Urinary bladder (tissue), 4 donors: ENCODE data around the gene RELL1. TPM values are rescaled to one million over a fixed set of nuclear protein-coding genes. Genes with fewer than 3 reads are reported as not detected.

Source experiments
- DNase-seq: peaks from one replicate; pipeline ENCODE4 v3.0.0-alpha.2; 2015; ENCODE audit errors: extremely low spot score
- H3K27ac ChIP-seq: one replicate; pipeline ENCODE4 v1.5.1; 2013; ENCODE audit warnings: low read depth, mild to moderate bottlenecking, moderate library complexity
- H3K36me3 ChIP-seq: one replicate; pipeline ENCODE4 v1.6.1; 2013; ENCODE audit warnings: mild to moderate bottlenecking, moderate library complexity; ENCODE audit not compliant: insufficient read depth
- H3K4me1 ChIP-seq: one replicate; pipeline ENCODE4 v1.6.1; 2013; ENCODE audit warnings: mild to moderate bottlenecking, moderate library complexity; ENCODE audit not compliant: insufficient read depth
- H3K4me3 ChIP-seq: one replicate; pipeline ENCODE4 v1.5.1; 2013; ENCODE audit warnings: low read depth, low read length
- WGBS: extraction: QIAGEN DNeasy Blood & Tissue Kit; methylation state at CpG from one replicate; pipeline ENCODE4 v1.1.7; 2013; 5-methylcytosine and 5-hydroxymethylcytosine counted together
- polyA plus RNA-seq: library from polyadenylated mRNA; stranded (reverse); fragments of 200-250 nt; gene quantifications from one replicate; pipeline ENCODE4 v1.2.3, GENCODE V29; 2013
- small RNA-seq: library from RNA; depleted of rRNA; stranded (forward); fragments of <200 nt; gene quantifications from one replicate; pipeline ENCODE3, GENCODE V24; 2014
- total RNA-seq: library from RNA; depleted of rRNA; stranded (reverse); fragments of >200 nt; gene quantifications from one replicate; pipeline ENCODE4 v1.2.3, GENCODE V29; 2014
- donor health status: healthy with polysubstance abuse.
- donor health status: healthy.

Gene RELL1
- total and polyA plus RNA-seq, 2 donors = 7.6 to 44.7 TPM

GRCh38 chr4:37584071-37584470, 102.1 kb downstream of the RELL1 start:
- no peak for DNase-seq
- no peak overlapping the region for H3K27ac ChIP-seq

GRCh38 chr4:37573566-37573965, 112.6 kb downstream of the RELL1 start:
- Histone ChIP-seq H3K36me3 (no peaks in the 10 kb centered on the region), H3K4me1 (no peaks in the 10 kb centered on the region), H3K27ac (no peak overlapping the region), H3K4me3 (no peak overlapping the region)
- no peak for DNase-seq

More at GRCh38 chr4:37584071-37584470, 102.1 kb downstream of the RELL1 start:
- Histone ChIP-seq H3K4me1 (no peaks in the 10 kb centered on the region), H3K4me3 (no peak overlapping the region), H3K36me3 (no peaks in the 10 kb centered on the region)
- WGBS = 75% methylated on average over 8 of the region's 8 CpGs

DNA sequence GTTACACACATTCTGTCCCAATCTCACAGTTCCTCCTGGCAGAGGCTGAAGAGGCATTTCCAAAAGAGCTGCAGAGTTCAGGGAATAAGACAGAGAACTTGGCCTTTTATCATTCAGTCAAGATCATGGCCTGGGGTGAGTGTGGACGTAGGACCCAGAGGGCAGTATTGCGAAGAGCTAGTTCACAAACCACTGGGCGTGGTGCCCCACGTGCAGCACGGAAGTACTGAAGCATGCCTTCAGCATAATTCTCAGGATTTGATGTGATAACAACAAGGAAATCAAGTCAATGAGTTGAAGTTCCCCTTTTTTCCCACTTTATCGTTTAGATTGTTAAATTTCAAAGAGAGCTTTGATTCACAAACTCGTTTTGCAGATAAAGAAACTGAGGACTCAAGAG, 117.7 kb downstream of the RELL1 start:
- 63% methylated on average over 7 of the region's 7 CpGs for WGBS
- H3K4me1 ChIP-seq = no peaks in the 10 kb centered on the region
- no peaks in the 10 kb centered on the region for H3K36me3 ChIP-seq
- H3K4me3 ChIP-seq = no peak overlapping the region
- DNase-seq = no peak
- H3K27ac ChIP-seq = no peak overlapping the region

GRCh38 chr4:37567836-37568235, 118.3 kb downstream of the RELL1 start:
- no peak overlapping the region for H3K27ac ChIP-seq
- 89% methylated on average over 2 of the region's 2 CpGs for WGBS
- H3K4me3 ChIP-seq = no peak overlapping the region
- H3K4me1 ChIP-seq = no peaks in the 10 kb centered on the region
- DNase-seq = no peak
- no peaks in the 10 kb centered on the region for H3K36me3 ChIP-seq

DNA sequence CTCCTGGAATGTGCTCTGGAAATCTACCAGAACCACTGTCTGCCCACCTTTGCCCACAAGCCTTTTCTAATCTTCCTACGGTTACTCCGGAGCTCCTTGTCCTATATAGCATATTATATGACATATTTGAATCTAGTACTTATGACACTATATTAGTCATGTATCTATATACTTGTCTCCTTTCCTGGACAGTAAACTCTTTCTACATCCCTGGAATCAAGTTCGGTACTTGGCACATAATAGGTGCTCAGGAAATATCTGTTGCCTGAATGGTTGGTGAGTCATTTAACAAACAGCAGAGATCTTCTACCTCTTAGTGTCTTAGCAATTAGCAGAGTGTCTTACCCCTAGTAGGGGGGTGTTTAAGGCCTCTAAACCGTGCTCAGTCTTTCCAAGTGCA, 123.6 kb downstream of the RELL1 start:
- Histone ChIP-seq H3K36me3 (peaks cover 2% of the 10 kb centered on the region), H3K27ac (no peak overlapping the region), H3K4me1 (no peaks in the 10 kb centered on the region), H3K4me3 (no peak overlapping the region)
- WGBS = 81% methylated on average over 4 of the region's 4 CpGs
- DNase-seq = no peak

DNA sequence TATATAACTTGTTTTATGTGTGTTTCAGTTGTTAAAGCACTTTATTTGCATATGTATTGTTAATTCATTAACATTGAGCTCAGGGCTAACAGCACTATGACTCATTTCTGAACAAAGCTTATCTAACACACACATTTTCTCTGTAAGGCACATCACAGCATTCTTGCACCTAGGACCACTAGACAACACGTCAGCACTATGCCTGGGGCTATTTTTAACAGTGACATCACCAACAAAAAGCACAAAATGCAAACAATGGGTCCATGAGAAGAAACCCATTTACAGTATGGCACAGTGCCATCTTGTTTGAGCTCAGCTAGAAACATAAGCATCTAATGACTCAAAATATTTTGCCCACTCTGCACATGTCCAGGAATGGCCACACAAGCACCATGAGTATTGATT, 124.4 kb downstream of the RELL1 start:
- WGBS = 24% methylated on average over 1 of the region's 1 CpG
- no peak for DNase-seq

DNA sequence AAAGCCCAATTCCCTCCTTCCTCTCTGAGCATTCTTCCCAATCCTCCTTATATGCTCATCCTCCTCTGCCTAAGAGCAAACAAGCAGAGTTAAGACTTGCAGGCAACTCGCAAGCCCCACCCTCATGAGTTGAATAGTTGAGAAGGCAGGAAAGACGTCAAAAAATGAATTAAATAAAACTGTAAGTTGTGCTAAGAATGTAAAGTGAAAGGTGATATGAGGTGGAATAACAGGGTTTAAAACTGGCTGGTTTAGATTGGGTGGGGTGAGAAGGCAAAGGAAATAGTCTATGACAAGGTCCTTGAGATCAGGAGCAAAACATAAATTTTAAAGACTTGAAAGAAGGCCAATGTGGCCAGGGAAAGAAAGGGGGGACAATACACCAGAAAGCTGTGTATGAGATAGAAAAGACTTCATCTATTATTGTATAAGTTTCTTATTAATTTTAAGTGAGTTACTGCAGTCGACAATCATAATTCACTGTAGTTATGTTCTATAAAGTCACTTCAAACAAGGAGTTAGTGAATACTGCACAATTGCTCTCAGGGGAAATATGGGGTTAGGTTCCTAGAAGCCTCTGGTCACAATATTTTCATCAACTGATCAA, 124.9 kb downstream of the RELL1 start:
- Histone ChIP-seq H3K4me1 (no peaks in the 10 kb centered on the region), H3K27ac (no peak overlapping the region), H3K36me3 (peaks cover 2% of the 10 kb centered on the region), H3K4me3 (no peak overlapping the region)
- no peak for DNase-seq
- WGBS = 65% methylated on average over 3 of the region's 3 CpGs

More for the DNA sequence above, 124.4 kb downstream of the RELL1 start:
- Histone ChIP-seq H3K4me3 (no peak overlapping the region), H3K27ac (no peak overlapping the region), H3K36me3 (peaks cover 2% of the 10 kb centered on the region), H3K4me1 (no peaks in the 10 kb centered on the region)

Small RNA genes within 50 kb of the gene (small RNA-seq; reads per million reads assigned to genes)
- gene RF00019 = not detected

Other genes with a start within 250 kb of the RELL1 start
- 50.3 TPM for gene PGM2, start 140.3 kb upstream of the RELL1 start, total RNA-seq
- gene PGM2, start 140.3 kb upstream of the RELL1 start, polyA plus RNA-seq = 12.9 TPM
- 115 TPM for gene TBC1D1, start 204.7 kb upstream of the RELL1 start, total RNA-seq
- gene TBC1D1, start 204.7 kb upstream of the RELL1 start, polyA plus RNA-seq = 74.7 TPM